ENCODE measurements around the gene UPF1. TPM values are rescaled to one million over a fixed set of nuclear protein-coding genes. Genes with fewer than 3 reads are reported as not detected.

The UPF1 gene
- total and polyA plus RNA-seq, 2 experiments from 2014 or later, result 36.4 to 121 TPM

DNA sequence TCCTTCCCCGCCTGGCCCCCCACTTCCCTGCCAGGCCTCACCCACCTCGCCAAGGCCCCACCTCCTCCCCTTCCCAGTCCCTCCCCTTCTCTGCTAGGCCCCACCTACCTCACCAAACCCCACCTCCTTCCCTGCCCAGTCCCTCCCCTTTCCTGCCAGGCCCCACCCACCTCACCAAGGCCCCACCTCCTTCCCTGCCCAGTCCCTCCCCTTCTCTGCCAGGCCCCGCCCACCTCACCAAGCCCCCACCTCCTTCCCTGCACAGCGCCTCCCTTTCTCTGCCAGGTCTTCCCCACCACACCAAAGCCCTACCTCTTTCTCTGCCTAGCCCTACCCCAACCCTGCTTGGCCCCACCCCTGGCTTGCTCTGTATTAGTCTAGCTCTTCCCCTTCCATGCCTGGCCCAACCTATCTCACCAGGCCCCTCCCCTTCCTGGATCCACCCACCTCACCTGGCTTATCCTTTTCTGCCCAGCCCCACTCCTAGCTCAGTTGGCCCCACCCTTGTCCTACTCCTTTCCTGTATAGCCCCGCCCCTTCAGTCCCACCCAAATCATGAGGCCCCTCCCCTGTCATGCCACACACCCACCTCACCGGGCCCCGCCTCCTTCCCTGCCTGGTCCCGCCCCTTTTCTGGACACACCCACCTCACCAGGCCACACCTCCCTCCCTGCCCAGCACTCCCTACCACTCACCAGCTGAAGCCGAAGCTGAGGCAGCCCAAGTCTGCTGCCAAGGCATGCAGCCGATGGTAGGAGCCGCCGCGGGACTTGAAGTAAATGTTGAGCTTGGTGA, 48.0 kb downstream of the UPF1 start:
- no peaks in the 10 kb centered on the region for H3K9me3 ChIP-seq (ENCODE audit: low read depth)
- no peaks in the 10 kb centered on the region for H3K27me3 ChIP-seq
- no peak overlapping the region for H3K4me3 ChIP-seq
- TF ChIP-seq, protein P1, sequence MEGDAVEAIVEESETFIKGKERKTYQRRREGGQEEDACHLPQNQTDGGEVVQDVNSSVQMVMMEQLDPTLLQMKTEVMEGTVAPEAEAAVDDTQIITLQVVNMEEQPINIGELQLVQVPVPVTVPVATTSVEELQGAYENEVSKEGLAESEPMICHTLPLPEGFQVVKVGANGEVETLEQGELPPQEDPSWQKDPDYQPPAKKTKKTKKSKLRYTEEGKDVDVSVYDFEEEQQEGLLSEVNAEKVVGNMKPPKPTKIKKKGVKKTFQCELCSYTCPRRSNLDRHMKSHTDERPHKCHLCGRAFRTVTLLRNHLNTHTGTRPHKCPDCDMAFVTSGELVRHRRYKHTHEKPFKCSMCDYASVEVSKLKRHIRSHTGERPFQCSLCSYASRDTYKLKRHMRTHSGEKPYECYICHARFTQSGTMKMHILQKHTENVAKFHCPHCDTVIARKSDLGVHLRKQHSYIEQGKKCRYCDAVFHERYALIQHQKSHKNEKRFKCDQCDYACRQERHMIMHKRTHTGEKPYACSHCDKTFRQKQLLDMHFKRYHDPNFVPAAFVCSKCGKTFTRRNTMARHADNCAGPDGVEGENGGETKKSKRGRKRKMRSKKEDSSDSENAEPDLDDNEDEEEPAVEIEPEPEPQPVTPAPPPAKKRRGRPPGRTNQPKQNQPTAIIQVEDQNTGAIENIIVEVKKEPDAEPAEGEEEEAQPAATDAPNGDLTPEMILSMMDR (IDR thresholded peaks at IDR 0.05; ENCODE audit: low read depth, low read length), result no peak
- no peak overlapping the region for H3K27ac ChIP-seq
- H3K36me3 ChIP-seq, result peaks cover 32% of the 10 kb centered on the region
- DNase-seq (ENCODE audit: low read depth in 1 of 2, low spot score in 1 of 2), result no peak
- no peaks in the 10 kb centered on the region for H3K4me1 ChIP-seq (ENCODE audit: low read depth)

DNA sequence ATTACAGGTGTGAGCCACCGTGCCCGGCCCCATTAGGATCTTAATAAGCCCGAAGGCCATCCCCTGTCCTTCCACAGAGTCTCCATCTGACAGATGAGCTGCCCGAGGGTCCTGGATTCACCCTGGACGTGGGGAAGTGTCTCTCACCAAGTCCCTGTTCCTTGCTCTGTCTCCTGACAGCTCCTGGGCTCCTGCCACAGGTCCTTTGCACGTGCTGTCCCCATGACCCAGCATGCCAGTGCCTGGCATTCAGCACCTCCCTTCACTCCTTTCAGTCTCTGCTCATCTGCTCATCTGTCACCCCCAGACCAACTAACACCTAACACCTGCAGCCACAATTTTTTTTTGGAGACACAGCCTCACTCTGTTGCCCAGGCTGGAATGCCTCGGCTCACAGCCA, 49.7 kb downstream of the UPF1 start:
- H3K4me1 ChIP-seq (ENCODE audit: low read depth), result no peaks in the 10 kb centered on the region
- DNase-seq (ENCODE audit: low read depth in 1 of 2, low spot score in 1 of 2), result no peak
- H3K36me3 ChIP-seq, result peaks cover 32% of the 10 kb centered on the region
- TF ChIP-seq, protein P1 (IDR thresholded peaks at IDR 0.05; ENCODE audit: low read depth, low read length), result no peak
- no peak overlapping the region for H3K4me3 ChIP-seq
- H3K27me3 ChIP-seq, result no peaks in the 10 kb centered on the region
- no peak overlapping the region for H3K27ac ChIP-seq
- no peaks in the 10 kb centered on the region for H3K9me3 ChIP-seq (ENCODE audit: low read depth)

DNA sequence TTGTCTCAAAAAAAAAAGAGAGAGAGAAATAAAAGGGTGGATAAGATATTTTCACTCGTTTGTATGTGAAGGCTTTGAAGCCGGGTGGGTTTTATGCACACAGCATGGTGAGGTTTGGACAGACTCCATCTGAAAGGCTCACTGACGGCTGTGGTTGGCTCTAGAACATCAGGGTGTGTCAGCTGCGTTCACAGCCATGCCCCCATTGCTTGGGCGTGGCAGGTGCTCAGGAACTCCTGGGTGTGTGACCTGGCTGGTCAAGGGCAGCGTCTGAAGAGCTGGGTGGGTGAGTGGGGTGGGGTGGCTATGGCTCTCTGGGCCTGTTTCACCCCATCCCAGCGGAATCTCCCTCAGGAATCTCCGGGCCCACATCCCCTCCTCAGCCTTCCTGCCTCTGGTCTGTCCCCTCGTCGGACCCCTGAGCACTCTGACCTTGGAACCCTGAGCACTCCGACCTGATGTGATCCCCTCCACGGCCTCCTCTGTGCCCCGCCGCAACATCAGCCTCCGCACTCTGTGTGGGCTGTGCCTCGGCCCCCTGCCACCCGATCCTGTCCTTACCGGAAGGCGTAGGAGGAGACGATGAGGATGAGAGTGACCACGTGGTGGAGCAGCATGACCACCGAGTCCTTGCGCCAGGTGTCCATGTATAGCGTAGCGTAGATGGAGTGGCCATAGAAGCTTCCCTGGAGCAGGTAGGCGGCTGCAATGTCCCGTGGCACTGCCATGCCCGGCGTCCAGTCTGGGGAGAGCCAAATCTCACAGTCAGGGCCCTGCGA, 52.0 kb downstream of the UPF1 start:
- Histone ChIP-seq H3K36me3 (peaks cover 23% of the 10 kb centered on the region), H3K4me1 (ENCODE audit: low read depth) (no peaks in the 10 kb centered on the region), H3K27me3 (no peaks in the 10 kb centered on the region), H3K4me3 (no peak overlapping the region), H3K9me3 (ENCODE audit: low read depth) (no peaks in the 10 kb centered on the region), H3K27ac (no peak overlapping the region)
- TF ChIP-seq, protein P1 (IDR thresholded peaks at IDR 0.05; ENCODE audit: low read depth, low read length), result no peak
- DNase-seq (ENCODE audit: low read depth in 1 of 2, low spot score in 1 of 2), result no peak

DNA sequence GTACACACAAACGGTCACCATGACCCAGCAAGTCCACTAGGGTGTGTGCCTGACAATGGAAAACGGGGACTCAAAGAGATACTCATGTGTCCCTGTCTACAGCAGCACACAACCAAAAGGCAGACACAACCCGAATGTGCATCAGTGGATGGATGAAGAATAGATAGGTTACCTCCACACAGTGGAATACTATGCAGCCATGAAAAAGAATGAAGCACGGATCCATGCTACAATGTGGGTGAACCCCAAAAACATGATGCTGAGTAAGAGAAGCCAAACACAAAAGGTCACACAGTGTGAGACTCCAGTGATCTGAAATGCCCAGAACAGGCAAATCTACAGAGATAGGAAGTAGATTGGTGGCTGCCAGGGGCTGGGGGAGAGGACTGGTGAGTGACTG, 55.2 kb downstream of the UPF1 start:
- no peak for DNase-seq (ENCODE audit: low read depth in 1 of 2, low spot score in 1 of 2)
- Histone ChIP-seq H3K27ac (no peak overlapping the region), H3K9me3 (ENCODE audit: low read depth) (no peaks in the 10 kb centered on the region), H3K4me3 (no peak overlapping the region), H3K27me3 (no peaks in the 10 kb centered on the region), H3K36me3 (peaks cover 15% of the 10 kb centered on the region), H3K4me1 (ENCODE audit: low read depth) (no peaks in the 10 kb centered on the region)
- TF ChIP-seq, protein P1 (IDR thresholded peaks at IDR 0.05; ENCODE audit: low read depth, low read length), result no peak

DNA sequence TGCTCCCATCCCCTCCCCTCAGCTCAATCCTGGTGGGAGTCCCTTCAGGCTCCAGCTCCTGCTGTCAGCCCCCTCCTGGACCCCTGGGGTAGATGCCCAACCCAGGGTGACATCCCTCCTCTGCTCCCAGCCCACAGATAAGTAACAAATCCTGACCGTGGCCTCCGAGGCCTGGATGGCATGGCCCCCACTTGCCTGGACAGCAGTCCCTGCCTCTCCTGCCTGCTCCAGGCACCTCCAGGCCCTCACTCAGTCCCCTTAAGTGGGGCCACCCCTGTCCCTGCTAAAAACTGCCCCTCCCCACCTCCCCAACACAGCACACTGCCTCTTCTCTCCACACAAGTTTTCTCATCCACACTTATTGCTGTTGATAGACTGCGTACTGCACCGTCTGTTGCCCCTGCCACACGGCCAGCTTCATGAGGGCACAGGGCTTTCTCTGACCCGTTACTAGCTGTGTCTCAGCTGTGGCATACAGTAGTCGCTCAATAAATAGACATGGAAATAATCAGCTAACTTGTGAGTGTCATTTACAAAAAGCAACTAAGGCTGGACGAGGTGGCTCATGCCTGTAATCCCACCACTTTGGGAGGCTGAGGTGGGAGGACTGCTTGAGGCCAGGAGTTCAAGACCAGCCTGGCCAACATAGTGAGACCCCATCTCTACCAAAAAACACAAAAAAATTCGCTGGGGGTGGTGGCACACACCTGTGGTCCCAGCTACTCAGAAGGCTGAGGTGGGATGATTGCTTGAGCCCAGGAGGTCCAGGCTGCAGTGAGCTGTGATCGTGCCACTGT, 58.4 kb downstream of the UPF1 start:
- Histone ChIP-seq H3K27ac (no peak overlapping the region), H3K4me3 (no peak overlapping the region), H3K36me3 (no peaks in the 10 kb centered on the region), H3K9me3 (ENCODE audit: low read depth) (no peaks in the 10 kb centered on the region), H3K4me1 (ENCODE audit: low read depth) (no peaks in the 10 kb centered on the region), H3K27me3 (no peaks in the 10 kb centered on the region)
- no peak for DNase-seq (ENCODE audit: low read depth in 1 of 2, low spot score in 1 of 2)
- TF ChIP-seq, protein P1 (IDR thresholded peaks at IDR 0.05; ENCODE audit: low read depth, low read length), result no peak

Data from cardiac muscle cell (in vitro differentiated cells and primary cell).